HCT116 (cell line): Measurements from ENCODE around the gene TBC1D22B. TPM values are rescaled to one million over a fixed set of nuclear protein-coding genes. Genes with fewer than 3 reads are reported as not detected.
"Not testable (repeated sequence)": the region's sequence is repeated elsewhere in the genome, so short reads cannot be mapped to it uniquely, and the experiment has no call there.

Source experiments
- ATAC-seq: fragments of 200-7000 bp; cut with Tn5 transposase; 2 replicates; pipeline ENCODE4 v1.9.1; 2020; ENCODE audit warnings: mild to moderate bottlenecking, moderate library complexity
- BruUV-seq: library from RNA; stranded (reverse); fragments of 400-500 nt; replicated peaks from 2 replicates; lab custom pipeline; 2021; lab: Mats Ljungman, UMichigan
- CTCF ChIA-PET: fragments of 300-600 bp; sonication (Branson Sonifier 250); formaldehyde crosslinking; loops from one replicate; lab custom pipeline; 2021; ENCODE audit warnings: antibody characterized with exemption; lab: Charles Lee
- POLR2A ChIA-PET: fragments of 300-600, 350-600 bp; sonication (Branson Sonifier 250); formaldehyde crosslinking; loops from one replicate; lab custom pipeline; 2021; ENCODE audit warnings: antibody characterized with exemption; lab: Charles Lee
- RAD21 ChIA-PET, 2 experiments: fragments of 300-600 bp; sonication (Branson Sonifier 250); formaldehyde crosslinking; loops; one replicate each; lab custom pipeline; 2023; ENCODE audit warnings: low total read pairs in 2 of 2; ENCODE audit not compliant: uncharacterized antibody in 2 of 2, unreplicated experiment in 2 of 2, low non-redundant PET in 1 of 2; lab: Charles Lee
- DNase-seq: peaks from one replicate; pipeline ENCODE4 v3.0.0-alpha.2; 2010; ENCODE audit warnings: low read depth, low spot score
- H2AFZ ChIP-seq: fragments of 200-600 bp; shearing (Covaris generic), sonication (generic); 2 replicates; pipeline ENCODE4 v1.6.1; 2017; ENCODE audit warnings: low read depth, mixed run types, mixed read lengths, antibody characterized with exemption, low read length; ENCODE audit not compliant: poor library complexity, severe bottlenecking
- H3K27ac ChIP-seq: 2 replicates; pipeline ENCODE4 v1.5.1; 2012; ENCODE audit warnings: low read depth, low read length
- H3K27me3 ChIP-seq: fragments of 200-600 bp; sonication (generic); 2 replicates; pipeline ENCODE4 v1.6.1; 2016; ENCODE audit warnings: mixed run types, low read length, mixed read lengths; ENCODE audit not compliant: insufficient read depth
- H3K36me3 ChIP-seq, 2 experiments: fragments of 200-500 bp in 1 of 2; fragments of 200-600 bp in 1 of 2; sonication (Bioruptor generic) in 1 of 2; sonication (generic) in 1 of 2; 2 replicates each; pipeline versions ENCODE4 v1.5.1 to v1.6.1; 2014 to 2016; ENCODE audit warnings: low read length in 2 of 2, inconsistent platforms in 1 of 2, mixed read lengths in 1 of 2, mixed run types in 1 of 2; ENCODE audit not compliant: insufficient read depth in 2 of 2, control insufficient read depth in 1 of 2
- H3K4me1 ChIP-seq, 2 experiments: fragments of 200-600 bp in 1 of 2; sonication (generic) in 1 of 2; 2 replicates each; pipeline versions ENCODE4 v1.5.1 to v1.6.1; 2012 to 2017; ENCODE audit warnings: low read length in 2 of 2, inconsistent platforms in 1 of 2, mild to moderate bottlenecking in 1 of 2, mixed read lengths in 1 of 2, mixed run types in 1 of 2, moderate library complexity in 1 of 2; ENCODE audit not compliant: insufficient read depth in 2 of 2, control insufficient read depth in 1 of 2
- H3K4me2 ChIP-seq: fragments of 200-600 bp; sonication (generic); 2 replicates; pipeline ENCODE4 v1.6.1; 2017; ENCODE audit warnings: mixed run types, low read length, mixed read lengths
- H3K4me3 ChIP-seq, 2 experiments: fragments of 200-600 bp in 1 of 2; sonication (generic) in 1 of 2; replicated peaks in 1 of 2; 2 replicates each; pipeline ENCODE4 v1.5.1; 2011 to 2016; ENCODE audit warnings: low read length in 2 of 2, control low read depth in 1 of 2, low read depth in 1 of 2, mild to moderate bottlenecking in 1 of 2, mixed read lengths in 1 of 2, mixed run types in 1 of 2
- H3K79me2 ChIP-seq: fragments of 200-600 bp; sonication (generic); 2 replicates; pipeline ENCODE4 v1.6.1; 2017; ENCODE audit warnings: mild to moderate bottlenecking, mixed run types, low read length, moderate library complexity, mixed read lengths; ENCODE audit not compliant: insufficient read depth
- H3K9ac ChIP-seq: fragments of 200-600 bp; sonication (generic); 2 replicates; pipeline ENCODE4 v1.6.1; 2016; ENCODE audit warnings: low read length, mixed read lengths
- H3K9me2 ChIP-seq: fragments of 200-600 bp; sonication (generic), shearing (Covaris generic); 2 replicates; pipeline ENCODE4 v1.6.1; 2017; ENCODE audit warnings: mixed run types, mild to moderate bottlenecking, moderate library complexity; ENCODE audit not compliant: insufficient read depth
- H3K9me3 ChIP-seq, 2 experiments: fragments of 200-500 bp in 1 of 2; fragments of 200-600 bp in 1 of 2; sonication (Bioruptor generic) in 1 of 2; sonication (generic) in 1 of 2; 2 replicates each; pipeline ENCODE4 v1.6.1; 2014 to 2017; ENCODE audit warnings: low read length in 2 of 2, mixed read lengths in 2 of 2, inconsistent platforms in 1 of 2, low read depth in 1 of 2, mild to moderate bottlenecking in 1 of 2, mixed run types in 1 of 2, moderate library complexity in 1 of 2; ENCODE audit not compliant: control insufficient read depth in 1 of 2, insufficient read depth in 1 of 2
- H4K20me1 ChIP-seq: fragments of 200-600 bp; sonication (generic), shearing (Covaris generic); 2 replicates; pipeline ENCODE4 v1.6.1; 2017; ENCODE audit warnings: mixed run types, mild to moderate bottlenecking, moderate library complexity; ENCODE audit not compliant: insufficient read depth
- CBX3 ChIP-seq: IDR thresholded peaks from 2 replicates; pipeline ENCODE4 v1.6.1; 2012; ENCODE audit warnings: low read depth
- EGR1 ChIP-seq: IDR thresholded peaks from 2 replicates; pipeline ENCODE4 v1.6.1; 2012; ENCODE audit warnings: low read depth
- ELF1 ChIP-seq: IDR thresholded peaks from 2 replicates; pipeline ENCODE4 v1.6.1; 2012; ENCODE audit warnings: low read depth, borderline replicate concordance
- EZH2phosphoT487 ChIP-seq: fragments of 200-600 bp; IDR thresholded peaks from 2 replicates; pipeline ENCODE4 v1.6.1; 2018; ENCODE audit warnings: antibody characterized with exemption, borderline replicate concordance
- JUND ChIP-seq: IDR thresholded peaks from 2 replicates; pipeline ENCODE4 v1.6.1; 2012
- SIN3A ChIP-seq: IDR thresholded peaks from 2 replicates; pipeline ENCODE4 v1.6.1; 2012; ENCODE audit warnings: low read depth
- SRF ChIP-seq: IDR thresholded peaks from 2 replicates; pipeline ENCODE4 v1.6.1; 2012; ENCODE audit warnings: low read depth
- TCF7L2 ChIP-seq: IDR thresholded peaks from 2 replicates; pipeline ENCODE4 v1.7.0; 2011; ENCODE audit warnings: borderline replicate concordance, inconsistent platforms; ENCODE audit not compliant: insufficient read depth, insufficient read length; ENCODE audit errors: extremely low read depth
- YY1 ChIP-seq: IDR thresholded peaks from 2 replicates; pipeline ENCODE4 v1.6.1; 2011; ENCODE audit warnings: low read length, low read depth, moderate library complexity, mild to moderate bottlenecking; ENCODE audit not compliant: insufficient replicate concordance; ENCODE audit errors: extremely low read depth
- ZFX ChIP-seq: fragments of 450-650 bp; IDR thresholded peaks from 2 replicates; pipeline ENCODE4 v1.6.1; 2017
- ZNF274 ChIP-seq: fragments of 200-500 bp; sonication (Bioruptor generic); IDR thresholded peaks from 2 replicates; pipeline ENCODE4 v1.6.1; 2014; ENCODE audit warnings: mild to moderate bottlenecking, low read depth, low read length, inconsistent platforms
- intact Hi-C: fragments of 100-400 bp; cut with micrococcal nuclease; formaldehyde crosslinking; loops from 2 replicates; pipeline ENCODE4 v1.10.0; 2022
- total RNA-seq: library from RNA; stranded (reverse); gene quantifications from one replicate; pipeline ENCODE4 v1.2.1, GENCODE V29; 2021; ENCODE audit not compliant: unreplicated experiment

The TBC1D22B gene
- total RNA-seq, 1 experiment from 2014 or later, result 9.1 TPM

- DNase-seq, H3K9ac ChIP-seq, H3K4me1 ChIP-seq, POLR2A ChIA-PET, H3K4me3 ChIP-seq, H3K27ac ChIP-seq, H4K20me1 ChIP-seq, H3K36me3 ChIP-seq, H3K9me2 ChIP-seq, H3K4me2 ChIP-seq, H3K27me3 ChIP-seq, H3K79me2 ChIP-seq, RAD21 ChIA-PET, BruUV-seq, intact Hi-C loops, H2AFZ ChIP-seq, H3K9me3 ChIP-seq, ATAC-seq, CTCF ChIA-PET: not testable (repeated sequence)
Measured at GRCh38 chr6:37345804-37346203, 88.2 kb downstream of the TBC1D22B start.

DNA sequence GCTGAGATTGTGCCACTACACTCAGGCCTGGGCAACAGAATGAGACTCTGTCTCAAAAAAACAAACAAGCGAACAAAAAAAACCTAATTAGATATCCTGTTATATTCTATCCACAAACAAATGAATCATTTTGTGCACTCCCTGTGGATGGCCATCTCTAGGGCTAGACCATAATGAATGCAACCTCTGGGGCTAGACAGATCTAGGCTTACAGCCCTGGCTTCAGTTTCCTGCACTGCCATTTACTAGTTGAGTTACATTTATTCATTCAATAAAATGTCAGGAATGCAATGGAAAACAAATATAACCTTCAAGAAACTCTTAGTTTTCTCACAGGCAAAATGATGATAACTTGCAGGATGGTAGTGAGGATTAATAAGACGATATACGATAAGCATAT, 89.6 kb downstream of the TBC1D22B start:
- H3K27ac ChIP-seq, result no peak overlapping the region
- no peak overlapping the region for H3K9ac ChIP-seq
- intact Hi-C loops, result no loop called here
- TF ChIP-seq ZFX (no peak), TCF7L2 (no peak), YY1 (no peak), EZH2phosphoT487 (no peak), JUND (no peak), ELF1 (no peak), SRF (no peak), ZNF274 (no peak), SIN3A (no peak), CBX3 (no peak), EGR1 (no peak)
- no TSS peak for BruUV-seq
- POLR2A ChIA-PET, result no interaction called here
- RAD21 ChIA-PET, result no interaction called here
- no peaks in the 10 kb centered on the region for H3K36me3 ChIP-seq
- H4K20me1 ChIP-seq, result no peaks in the 10 kb centered on the region
- no peaks in the 10 kb centered on the region for H3K79me2 ChIP-seq
- no peaks in the 10 kb centered on the region for H3K9me3 ChIP-seq
- no peaks in the 10 kb centered on the region for H3K4me1 ChIP-seq
- CTCF ChIA-PET, result interaction anchor here (1.6 kb wide), 1 partner anchor 21 kb away, joined by 3 read pairs; no protein-coding TSS in a partner anchor
- no peaks in the 10 kb centered on the region for H3K27me3 ChIP-seq
- no peak overlapping the region for H2AFZ ChIP-seq
- no peaks in the 10 kb centered on the region for H3K9me2 ChIP-seq
- ATAC-seq (no peak), DNase-seq (no peak)
- no peak overlapping the region for H3K4me2 ChIP-seq
- H3K4me3 ChIP-seq, result no peak overlapping the region
